ENCODE data around the gene ZNF484.
"Not testable (repeated sequence)": the region's sequence is repeated elsewhere in the genome, so short reads cannot be mapped to it uniquely, and the experiment has no call there.

DNA sequence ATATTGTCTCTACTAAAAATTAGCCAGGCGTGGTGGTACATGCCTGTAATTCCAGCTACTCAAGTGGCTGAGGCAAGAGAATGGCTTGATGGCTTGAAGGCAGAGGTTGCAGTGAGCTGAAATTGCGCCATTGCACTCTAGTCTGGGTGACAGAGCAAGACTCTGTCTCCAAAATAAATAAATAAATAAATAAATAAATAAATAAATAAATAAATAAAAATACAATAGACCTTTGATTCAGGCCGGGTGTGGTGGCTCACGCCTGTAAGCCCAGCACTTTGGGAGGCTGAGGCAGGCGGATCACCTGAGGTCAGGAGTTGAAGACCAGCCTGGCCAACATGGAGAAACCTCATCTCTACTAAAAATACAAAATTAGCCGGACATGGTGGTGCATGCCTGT is 29.1 kb downstream of the ZNF484 start:
- TF ChIP-seq, protein P1, sequence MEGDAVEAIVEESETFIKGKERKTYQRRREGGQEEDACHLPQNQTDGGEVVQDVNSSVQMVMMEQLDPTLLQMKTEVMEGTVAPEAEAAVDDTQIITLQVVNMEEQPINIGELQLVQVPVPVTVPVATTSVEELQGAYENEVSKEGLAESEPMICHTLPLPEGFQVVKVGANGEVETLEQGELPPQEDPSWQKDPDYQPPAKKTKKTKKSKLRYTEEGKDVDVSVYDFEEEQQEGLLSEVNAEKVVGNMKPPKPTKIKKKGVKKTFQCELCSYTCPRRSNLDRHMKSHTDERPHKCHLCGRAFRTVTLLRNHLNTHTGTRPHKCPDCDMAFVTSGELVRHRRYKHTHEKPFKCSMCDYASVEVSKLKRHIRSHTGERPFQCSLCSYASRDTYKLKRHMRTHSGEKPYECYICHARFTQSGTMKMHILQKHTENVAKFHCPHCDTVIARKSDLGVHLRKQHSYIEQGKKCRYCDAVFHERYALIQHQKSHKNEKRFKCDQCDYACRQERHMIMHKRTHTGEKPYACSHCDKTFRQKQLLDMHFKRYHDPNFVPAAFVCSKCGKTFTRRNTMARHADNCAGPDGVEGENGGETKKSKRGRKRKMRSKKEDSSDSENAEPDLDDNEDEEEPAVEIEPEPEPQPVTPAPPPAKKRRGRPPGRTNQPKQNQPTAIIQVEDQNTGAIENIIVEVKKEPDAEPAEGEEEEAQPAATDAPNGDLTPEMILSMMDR (IDR thresholded peaks at IDR 0.05): not testable (repeated sequence)
- TF ChIP-seq POLR2A (IDR thresholded peaks at IDR 0.05): not testable (repeated sequence)
